Activated T-cell treated with anti-CD3 and anti-CD28 coated beads, Interleukin-2, amount 50 U/mL, for 24 hours (primary cell): ENCODE data around the gene PRDM1.

Source experiments
- DNase-seq: peaks from one replicate; pipeline ENCODE4 v3.0.0-alpha.2; 2020
- H3K27ac Mint-ChIP-seq: 2 replicates; pipeline ENCODE4 v1.8.0; 2020; ENCODE audit warnings: mild to moderate bottlenecking, mixed read lengths
- H3K27me3 Mint-ChIP-seq: 2 replicates; pipeline ENCODE4 v1.8.0; 2020; ENCODE audit warnings: mixed read lengths
- H3K36me3 Mint-ChIP-seq: 2 replicates; pipeline ENCODE4 v1.8.0; 2020; ENCODE audit warnings: low read depth, mixed read lengths
- H3K4me1 Mint-ChIP-seq: 2 replicates; pipeline ENCODE4 v1.8.0; 2020; ENCODE audit warnings: low read depth, mixed read lengths
- H3K4me3 Mint-ChIP-seq: 2 replicates; pipeline ENCODE4 v1.8.0; 2020; ENCODE audit warnings: mild to moderate bottlenecking, moderate library complexity, mixed read lengths
- H3K9me3 Mint-ChIP-seq: 2 replicates; pipeline ENCODE4 v1.8.0; 2020; ENCODE audit warnings: mixed read lengths

Gene PRDM1

GRCh38 chr6:106097411-106098231 is 11.5 kb downstream of the PRDM1 start:
- DNase-seq, result no peak
- peaks cover 90% of the 10 kb centered on the region for H3K4me1 Mint-ChIP-seq
- H3K36me3 Mint-ChIP-seq, result peaks cover 65% of the 10 kb centered on the region
- peak overlapping the region; percentile 88 for H3K4me3 Mint-ChIP-seq
- no peaks in the 10 kb centered on the region for H3K27me3 Mint-ChIP-seq
- H3K27ac Mint-ChIP-seq, result peak overlapping the region; percentile 97
- H3K9me3 Mint-ChIP-seq, result no peaks in the 10 kb centered on the region

- H3K9me3 Mint-ChIP-seq, result no peaks in the 10 kb centered on the region
- DNase-seq, result peak; percentile 79
- H3K36me3 Mint-ChIP-seq, result peaks cover 74% of the 10 kb centered on the region
- H3K27ac Mint-ChIP-seq, result peak overlapping the region; percentile 97
- peaks cover 95% of the 10 kb centered on the region for H3K4me1 Mint-ChIP-seq
- no peaks in the 10 kb centered on the region for H3K27me3 Mint-ChIP-seq
- peak overlapping the region; percentile 88 for H3K4me3 Mint-ChIP-seq
These were observed 12.5 kb downstream of the PRDM1 start for GRCh38 chr6:106098383-106099234.

- H3K9me3 Mint-ChIP-seq, result no peaks in the 10 kb centered on the region
- H3K4me3 Mint-ChIP-seq, result peak overlapping the region; percentile 88
- peak overlapping the region; percentile 97 for H3K27ac Mint-ChIP-seq
- DNase-seq, result no peak
- no peaks in the 10 kb centered on the region for H3K27me3 Mint-ChIP-seq
- peaks cover 80% of the 10 kb centered on the region for H3K36me3 Mint-ChIP-seq
- peaks cover 94% of the 10 kb centered on the region for H3K4me1 Mint-ChIP-seq
These were observed 13.1 kb downstream of the PRDM1 start for GRCh38 chr6:106099235-106099537.

- H3K9me3 Mint-ChIP-seq, result peaks cover 2% of the 10 kb centered on the region
- no peak for DNase-seq
- H3K36me3 Mint-ChIP-seq, result peaks cover 87% of the 10 kb centered on the region
- H3K4me3 Mint-ChIP-seq, result peak overlapping the region; percentile 88
- peaks cover 92% of the 10 kb centered on the region for H3K4me1 Mint-ChIP-seq
- peak overlapping the region; percentile 96 for H3K27ac Mint-ChIP-seq
- H3K27me3 Mint-ChIP-seq, result peaks cover 5% of the 10 kb centered on the region
These were observed 14.6 kb downstream of the PRDM1 start for GRCh38 chr6:106100755-106101154.

- Mint-ChIP-seq H3K27me3 (peaks cover 5% of the 10 kb centered on the region), H3K36me3 (peaks cover 88% of the 10 kb centered on the region), H3K4me3 (peak overlapping the region; percentile 88), H3K9me3 (peaks cover 2% of the 10 kb centered on the region), H3K4me1 (peaks cover 94% of the 10 kb centered on the region), H3K27ac (peak overlapping the region; percentile 96)
- no peak for DNase-seq
These were observed 15.3 kb downstream of the PRDM1 start for GRCh38 chr6:106101466-106101865.

GRCh38 chr6:106102034-106102433 is 15.9 kb downstream of the PRDM1 start:
- Mint-ChIP-seq H3K4me3 (peak overlapping the region; percentile 88), H3K36me3 (peaks cover 90% of the 10 kb centered on the region), H3K27me3 (peaks cover 5% of the 10 kb centered on the region), H3K27ac (peak overlapping the region; percentile 96), H3K4me1 (peaks cover 94% of the 10 kb centered on the region), H3K9me3 (peaks cover 2% of the 10 kb centered on the region)
- no peak for DNase-seq

GRCh38 chr6:106102967-106103727 is 17.0 kb downstream of the PRDM1 start:
- no peak for DNase-seq
- Mint-ChIP-seq H3K27ac (peak overlapping the region; percentile 96), H3K4me1 (peaks cover 89% of the 10 kb centered on the region), H3K27me3 (peaks cover 5% of the 10 kb centered on the region), H3K4me3 (peak overlapping the region; percentile 88), H3K36me3 (peaks cover 93% of the 10 kb centered on the region), H3K9me3 (peaks cover 2% of the 10 kb centered on the region)

- peaks cover 96% of the 10 kb centered on the region for H3K36me3 Mint-ChIP-seq
These were observed 17.6 kb downstream of the PRDM1 start for GRCh38 chr6:106103728-106104109.

GRCh38 chr6:106104476-106104875 is 18.3 kb downstream of the PRDM1 start:
- peak overlapping the region; percentile 88 for H3K4me3 Mint-ChIP-seq
- peak overlapping the region; percentile 96 for H3K27ac Mint-ChIP-seq
- peaks cover 9% of the 10 kb centered on the region for H3K27me3 Mint-ChIP-seq
- peaks cover 2% of the 10 kb centered on the region for H3K9me3 Mint-ChIP-seq
- H3K36me3 Mint-ChIP-seq, result peaks cover 96% of the 10 kb centered on the region
- H3K4me1 Mint-ChIP-seq, result peaks cover 81% of the 10 kb centered on the region
- DNase-seq, result no peak

More at GRCh38 chr6:106103728-106104109, 17.6 kb downstream of the PRDM1 start:
- Mint-ChIP-seq H3K9me3 (peaks cover 2% of the 10 kb centered on the region), H3K4me1 (peaks cover 87% of the 10 kb centered on the region), H3K4me3 (peak overlapping the region; percentile 88), H3K27me3 (peaks cover 8% of the 10 kb centered on the region), H3K27ac (peak overlapping the region; percentile 96)
- no peak for DNase-seq

- Mint-ChIP-seq H3K27ac (peak overlapping the region; percentile 31), H3K9me3 (peaks cover 2% of the 10 kb centered on the region), H3K36me3 (peaks cover 96% of the 10 kb centered on the region), H3K4me3 (peak overlapping the region; percentile 34), H3K4me1 (peaks cover 83% of the 10 kb centered on the region), H3K27me3 (peaks cover 11% of the 10 kb centered on the region)
- DNase-seq, result no peak
These were observed 18.8 kb downstream of the PRDM1 start for GRCh38 chr6:106104941-106105340.

- peak overlapping the region; percentile 34 for H3K4me3 Mint-ChIP-seq
- peaks cover 93% of the 10 kb centered on the region for H3K36me3 Mint-ChIP-seq
- H3K9me3 Mint-ChIP-seq, result peaks cover 2% of the 10 kb centered on the region
- no peak overlapping the region for H3K27ac Mint-ChIP-seq
- DNase-seq, result no peak
- peaks cover 11% of the 10 kb centered on the region for H3K27me3 Mint-ChIP-seq
- H3K4me1 Mint-ChIP-seq, result peaks cover 79% of the 10 kb centered on the region
These were observed 19.4 kb downstream of the PRDM1 start for GRCh38 chr6:106105493-106105892.

GRCh38 chr6:106106276-106107042 is 20.3 kb downstream of the PRDM1 start:
- Mint-ChIP-seq H3K4me1 (peaks cover 78% of the 10 kb centered on the region), H3K27ac (peak overlapping the region; percentile 42), H3K36me3 (peaks cover 84% of the 10 kb centered on the region), H3K4me3 (peak overlapping the region; percentile 19), H3K9me3 (peaks cover 2% of the 10 kb centered on the region), H3K27me3 (peaks cover 15% of the 10 kb centered on the region)
- no peak for DNase-seq

GRCh38 chr6:106107043-106107613 is 21.0 kb downstream of the PRDM1 start:
- peak overlapping the region; percentile 8 for H3K4me3 Mint-ChIP-seq

More at GRCh38 chr6:106107043-106107613, 21.0 kb downstream of the PRDM1 start:
- Mint-ChIP-seq H3K4me1 (peaks cover 78% of the 10 kb centered on the region), H3K9me3 (peaks cover 2% of the 10 kb centered on the region), H3K27ac (peak overlapping the region; percentile 42), H3K27me3 (peaks cover 15% of the 10 kb centered on the region), H3K36me3 (peaks cover 78% of the 10 kb centered on the region)
- no peak for DNase-seq
